Activated naive CD8-positive, alpha-beta T cell treated with anti-CD3 and anti-CD28 coated beads, Interleukin-2, amount 50 U/mL, for 24 hours (primary cell): Measurements from ENCODE around the gene S1PR3.

Experiments used
- ATAC-seq: fragments of 150-1000 bp; cut with Tn5 transposase; one replicate; pipeline ENCODE4 v1.10.0; 2021
- DNase-seq: peaks from one replicate; pipeline ENCODE4 v3.0.0; 2021
- H3K27ac Mint-ChIP-seq: one replicate; pipeline ENCODE4 v1.8.0; 2021; ENCODE audit warnings: mild to moderate bottlenecking, mixed read lengths
- H3K27me3 Mint-ChIP-seq: one replicate; pipeline ENCODE4 v1.8.0; 2021; ENCODE audit warnings: mixed read lengths
- H3K36me3 Mint-ChIP-seq: one replicate; pipeline ENCODE4 v1.8.0; 2021; ENCODE audit warnings: low read depth, mixed read lengths
- H3K4me1 Mint-ChIP-seq: one replicate; pipeline ENCODE4 v1.8.0; 2021; ENCODE audit warnings: mixed read lengths
- H3K4me3 Mint-ChIP-seq: one replicate; pipeline ENCODE4 v1.8.0; 2021; ENCODE audit warnings: mild to moderate bottlenecking, moderate library complexity, mixed read lengths
- H3K9me3 Mint-ChIP-seq: one replicate; pipeline ENCODE4 v1.8.0; 2021; ENCODE audit warnings: mixed read lengths

S1PR3 gene

GRCh38 chr9:89039664-89040063 is 48.4 kb downstream of the S1PR3 start:
- ATAC-seq (no peak), DNase-seq (no peak)
- no peaks in the 10 kb centered on the region for H3K4me1 Mint-ChIP-seq
- H3K27ac Mint-ChIP-seq, result no peak overlapping the region
- H3K36me3 Mint-ChIP-seq, result no peaks in the 10 kb centered on the region
- H3K27me3 Mint-ChIP-seq, result peaks cover 21% of the 10 kb centered on the region
- no peaks in the 10 kb centered on the region for H3K9me3 Mint-ChIP-seq
- H3K4me3 Mint-ChIP-seq, result no peak overlapping the region

- no peaks in the 10 kb centered on the region for H3K9me3 Mint-ChIP-seq
- no peak overlapping the region for H3K27ac Mint-ChIP-seq
- no peaks in the 10 kb centered on the region for H3K4me1 Mint-ChIP-seq
Measured at GRCh38 chr9:89042984-89043383, 51.7 kb downstream of the S1PR3 start.

GRCh38 chr9:89044104-89044503 is 52.8 kb downstream of the S1PR3 start:
- Mint-ChIP-seq H3K4me1 (no peaks in the 10 kb centered on the region), H3K36me3 (no peaks in the 10 kb centered on the region), H3K4me3 (no peak overlapping the region), H3K27ac (no peak overlapping the region), H3K9me3 (no peaks in the 10 kb centered on the region), H3K27me3 (peaks cover 19% of the 10 kb centered on the region)
- DNase-seq (no peak), ATAC-seq (no peak)

More at GRCh38 chr9:89042984-89043383, 51.7 kb downstream of the S1PR3 start:
- H3K4me3 Mint-ChIP-seq, result no peak overlapping the region
- ATAC-seq (no peak), DNase-seq (no peak)
- no peaks in the 10 kb centered on the region for H3K36me3 Mint-ChIP-seq
- peaks cover 16% of the 10 kb centered on the region for H3K27me3 Mint-ChIP-seq

- Mint-ChIP-seq H3K4me1 (no peaks in the 10 kb centered on the region), H3K27ac (no peak overlapping the region)
Measured at GRCh38 chr9:89044881-89045280, 53.6 kb downstream of the S1PR3 start.

GRCh38 chr9:89046832-89047231 is 55.6 kb downstream of the S1PR3 start:
- ATAC-seq (no peak), DNase-seq (no peak)
- peaks cover 19% of the 10 kb centered on the region for H3K27me3 Mint-ChIP-seq
- no peak overlapping the region for H3K4me3 Mint-ChIP-seq
- no peak overlapping the region for H3K27ac Mint-ChIP-seq
- no peaks in the 10 kb centered on the region for H3K4me1 Mint-ChIP-seq
- no peaks in the 10 kb centered on the region for H3K36me3 Mint-ChIP-seq
- H3K9me3 Mint-ChIP-seq, result no peaks in the 10 kb centered on the region

More at GRCh38 chr9:89044881-89045280, 53.6 kb downstream of the S1PR3 start:
- Mint-ChIP-seq H3K36me3 (no peaks in the 10 kb centered on the region), H3K27me3 (peaks cover 19% of the 10 kb centered on the region), H3K4me3 (no peak overlapping the region), H3K9me3 (no peaks in the 10 kb centered on the region)
- ATAC-seq (no peak), DNase-seq (no peak)

- Mint-ChIP-seq H3K4me1 (no peaks in the 10 kb centered on the region), H3K9me3 (no peaks in the 10 kb centered on the region), H3K36me3 (no peaks in the 10 kb centered on the region), H3K27me3 (peaks cover 19% of the 10 kb centered on the region), H3K4me3 (no peak overlapping the region), H3K27ac (no peak overlapping the region)
- ATAC-seq (no peak), DNase-seq (no peak)
Measured at GRCh38 chr9:89047667-89048066, 56.4 kb downstream of the S1PR3 start.

- H3K9me3 Mint-ChIP-seq, result no peaks in the 10 kb centered on the region
- no peak overlapping the region for H3K4me3 Mint-ChIP-seq
- no peaks in the 10 kb centered on the region for H3K36me3 Mint-ChIP-seq
- ATAC-seq (no peak), DNase-seq (no peak)
- no peak overlapping the region for H3K27ac Mint-ChIP-seq
- peaks cover 14% of the 10 kb centered on the region for H3K27me3 Mint-ChIP-seq
- no peaks in the 10 kb centered on the region for H3K4me1 Mint-ChIP-seq
Measured at GRCh38 chr9:89048616-89049015, 57.3 kb downstream of the S1PR3 start.

- no peaks in the 10 kb centered on the region for H3K36me3 Mint-ChIP-seq
- no peak overlapping the region for H3K4me3 Mint-ChIP-seq
- ATAC-seq (no peak), DNase-seq (no peak)
- no peaks in the 10 kb centered on the region for H3K4me1 Mint-ChIP-seq
- no peaks in the 10 kb centered on the region for H3K9me3 Mint-ChIP-seq
- peaks cover 14% of the 10 kb centered on the region for H3K27me3 Mint-ChIP-seq
- H3K27ac Mint-ChIP-seq, result no peak overlapping the region
Measured at GRCh38 chr9:89049646-89050045, 58.4 kb downstream of the S1PR3 start.

- DNase-seq (no peak), ATAC-seq (no peak)
- no peaks in the 10 kb centered on the region for H3K4me1 Mint-ChIP-seq
- no peak overlapping the region for H3K4me3 Mint-ChIP-seq
- no peak overlapping the region for H3K27ac Mint-ChIP-seq
- no peaks in the 10 kb centered on the region for H3K9me3 Mint-ChIP-seq
- peaks cover 10% of the 10 kb centered on the region for H3K27me3 Mint-ChIP-seq
- no peaks in the 10 kb centered on the region for H3K36me3 Mint-ChIP-seq
Measured at GRCh38 chr9:89051421-89052025, 60.3 kb downstream of the S1PR3 start.

GRCh38 chr9:89052470-89053097 is 61.3 kb downstream of the S1PR3 start:
- Mint-ChIP-seq H3K27me3 (peaks cover 9% of the 10 kb centered on the region), H3K36me3 (no peaks in the 10 kb centered on the region), H3K4me3 (no peak overlapping the region), H3K4me1 (no peaks in the 10 kb centered on the region), H3K9me3 (no peaks in the 10 kb centered on the region), H3K27ac (no peak overlapping the region)
- DNase-seq, result no peak
- no peak for ATAC-seq

GRCh38 chr9:89053301-89053700 is 62.0 kb downstream of the S1PR3 start:
- ATAC-seq, result no peak
- no peaks in the 10 kb centered on the region for H3K4me1 Mint-ChIP-seq
- H3K4me3 Mint-ChIP-seq, result no peak overlapping the region
- H3K27ac Mint-ChIP-seq, result no peak overlapping the region
- no peak for DNase-seq
- no peaks in the 10 kb centered on the region for H3K36me3 Mint-ChIP-seq
- H3K9me3 Mint-ChIP-seq, result no peaks in the 10 kb centered on the region
- peaks cover 5% of the 10 kb centered on the region for H3K27me3 Mint-ChIP-seq
